Gastrocnemius medialis (tissue), 4 donors: ENCODE data around the gene PTCH2. TPM values are rescaled to one million over a fixed set of nuclear protein-coding genes. Genes with fewer than 3 reads are reported as not detected.

Experiments
- ATAC-seq, 2 donors: fragments of 150-250 bp; one replicate each; pipeline ENCODE4 v1.9.1; 2016
- DNase-seq, 2 donors: peaks; one replicate each; pipeline ENCODE4 v3.0.0-alpha.2; 2019
- H3K27ac ChIP-seq, 4 donors: fragments of 200-600 bp; sonication (generic); 1 replicate in 1 of 4; 2 replicates in 3 of 4; pipeline ENCODE4 v1.5.1; 2016 to 2018; ENCODE audit warnings: mild to moderate bottlenecking in 2 of 4, moderate library complexity in 1 of 4
- H3K27me3 ChIP-seq, 3 donors: fragments of 200-600 bp; sonication (generic) in 2 of 3; 1 replicate in 1 of 3; 2 replicates in 2 of 3; pipeline versions ENCODE4 v1.5.1 to v1.6.0; 2016 to 2019; ENCODE audit warnings: mild to moderate bottlenecking in 1 of 3, moderate library complexity in 1 of 3
- H3K36me3 ChIP-seq, 2 donors: fragments of 200-600 bp; sonication (generic) in 1 of 2; one replicate each; pipeline ENCODE4 v1.5.1; 2017 to 2018
- H3K4me1 ChIP-seq, 2 donors: fragments of 200-600 bp; sonication (generic) in 1 of 2; one replicate each; pipeline ENCODE4 v1.5.1; 2016 to 2017; ENCODE audit warnings: mild to moderate bottlenecking in 2 of 2
- H3K4me3 ChIP-seq, 4 donors: fragments of 200-600 bp; sonication (generic) in 3 of 4; 1 replicate in 1 of 4; 2 replicates in 3 of 4; pipeline ENCODE4 v1.5.1; 2016 to 2019; ENCODE audit warnings: mild to moderate bottlenecking in 2 of 4
- H3K9me3 ChIP-seq, 3 donors: fragments of 200-600 bp; sonication (generic) in 2 of 3; 1 replicate in 1 of 3; 2 replicates in 2 of 3; pipeline ENCODE4 v1.5.1; 2016 to 2019
- POLR2A ChIP-seq, 2 donors: fragments of 450-650 bp; IDR thresholded peaks; one replicate each; pipeline ENCODE4 v1.6.1; 2017; ENCODE audit warnings: antibody characterized with exemption in 2 of 2, mild to moderate bottlenecking in 2 of 2, moderate library complexity in 2 of 2
- in situ Hi-C, 4 donors: fragments of 200-750 bp; cut with MboI; loops; one replicate each; pipeline versions ENCODE4 v1.15.0 to v1.8.0; 2017; ENCODE audit warnings: low sequenced_read_pairs in 4 of 4
- intact Hi-C: fragments of 100-400 bp; cut with DNase I; formaldehyde crosslinking; loops from one replicate; pipeline ENCODE4 v1.15.1; 2023; ENCODE audit warnings: low total_unique reads
- total RNA-seq, 4 donors: library from RNA; depleted of rRNA; stranded (reverse); fragments of >200 nt; gene quantifications; one replicate each; pipeline versions ENCODE4 v1.1.0 to v1.2.3, GENCODE V29; 2016
- TF ChIP-seq, protein P1 (sequence below), 5 experiments: fragments of 450-650 bp in 3 of 5; fragments of 200-600 bp in 2 of 5; sonication (generic) in 2 of 5; IDR thresholded peaks in 4 of 5; conservative IDR thresholded peaks in 1 of 5; 1 replicate in 4 of 5; 2 replicates in 1 of 5; pipeline ENCODE4 v1.5.1; 2016 to 2019; ENCODE audit warnings: antibody characterized with exemption in 5 of 5, mild to moderate bottlenecking in 3 of 5, moderate library complexity in 3 of 5

Gene PTCH2
- total RNA-seq, 4 donors from 2014 or later = 0.10 to 0.56 (median 0.20) TPM

DNA sequence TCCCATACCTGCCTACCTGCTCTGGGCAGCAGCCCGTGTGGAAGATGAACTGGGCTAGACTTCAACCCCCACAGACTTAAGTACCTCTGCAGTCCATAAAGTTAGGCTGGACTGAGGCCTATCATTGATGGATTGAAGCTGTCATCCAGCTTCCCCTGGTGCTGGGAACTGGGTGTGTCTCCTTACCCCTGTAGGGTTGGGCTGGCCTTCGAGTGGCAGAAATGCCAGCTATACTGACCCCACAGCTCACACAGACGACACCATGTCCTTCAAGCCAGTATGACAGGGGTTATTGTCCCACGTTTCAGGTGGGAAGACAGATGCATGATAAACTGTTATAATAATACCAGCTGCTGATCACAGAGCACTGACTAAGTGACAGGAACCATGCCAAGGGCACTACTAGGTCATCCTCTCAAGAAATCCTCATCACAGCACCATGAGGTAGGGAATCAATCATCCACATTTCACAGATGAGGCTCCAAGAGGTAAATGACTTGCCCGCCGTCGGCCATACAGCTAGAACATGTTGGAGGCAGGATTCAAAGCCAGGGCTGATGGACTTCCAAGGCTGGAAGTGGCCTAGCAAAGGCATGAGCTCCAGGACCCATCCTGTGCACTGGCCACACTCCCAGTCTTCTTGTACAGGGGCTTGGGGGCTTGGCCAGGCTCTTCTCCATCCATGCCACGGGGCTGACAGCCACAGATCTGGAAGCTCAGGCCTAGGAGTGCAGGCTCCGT, 54.8 kb downstream of the PTCH2 start, which contains the start of gene BEST4:
TSS of gene BEST4 (minus strand) at position 51 of the 741 bp plus-strand sequence. CDS start 465 bp downstream, outside the sequence.
- H3K27ac ChIP-seq = no peak within 1 kb of the TSS
- intact Hi-C loops = loop anchor here (5.0 kb wide), 3 partner anchors 34 to 224 kb away; partner anchors contain the start of genes HECTD3 and UROD
- in situ Hi-C loops = loop anchor here in 2 of 4 donors (10.0 to 25.0 kb wide), 3 partner anchors 47 to 724 kb away; partner anchors contain the start of genes CCDC163 (in 1 of the 2), EIF2B3 (in 1 of the 2), MMACHC (in 1 of the 2) and PRDX1 (in 1 of the 2)

DNA sequence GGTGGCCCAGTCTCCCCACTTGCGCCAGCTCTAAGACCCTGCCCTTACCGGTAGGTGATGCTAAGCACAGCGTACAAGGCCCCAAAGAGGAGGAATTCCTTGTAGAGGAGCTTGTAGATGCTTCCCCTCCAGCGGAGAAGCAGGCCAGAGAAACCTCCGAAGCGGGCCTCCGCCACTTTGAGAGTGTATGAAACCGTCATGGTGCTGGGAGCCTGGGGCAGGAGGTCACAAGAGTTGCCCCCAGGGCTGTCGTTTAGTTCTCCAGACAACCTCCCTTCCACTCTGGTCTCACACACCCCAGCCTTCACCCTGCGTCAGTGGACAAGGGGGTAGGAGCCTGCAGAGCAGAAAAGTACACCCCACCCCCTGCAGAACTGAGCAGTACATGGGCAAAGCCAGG, 55.5 kb downstream of the PTCH2 start:
- in situ Hi-C loops (loop anchor here in 2 of 4 donors (10.0 to 25.0 kb wide), 3 partner anchors 47 to 725 kb away; partner anchors contain the start of genes CCDC163 (in 1 of the 2), EIF2B3 (in 1 of the 2), MMACHC (in 1 of the 2) and PRDX1 (in 1 of the 2)), intact Hi-C loops (loop anchor here (5.0 kb wide), 3 partner anchors 35 to 225 kb away; partner anchors contain the start of genes HECTD3 and UROD)
- H3K4me3 ChIP-seq = no peak overlapping the region
- TF ChIP-seq, protein P1, sequence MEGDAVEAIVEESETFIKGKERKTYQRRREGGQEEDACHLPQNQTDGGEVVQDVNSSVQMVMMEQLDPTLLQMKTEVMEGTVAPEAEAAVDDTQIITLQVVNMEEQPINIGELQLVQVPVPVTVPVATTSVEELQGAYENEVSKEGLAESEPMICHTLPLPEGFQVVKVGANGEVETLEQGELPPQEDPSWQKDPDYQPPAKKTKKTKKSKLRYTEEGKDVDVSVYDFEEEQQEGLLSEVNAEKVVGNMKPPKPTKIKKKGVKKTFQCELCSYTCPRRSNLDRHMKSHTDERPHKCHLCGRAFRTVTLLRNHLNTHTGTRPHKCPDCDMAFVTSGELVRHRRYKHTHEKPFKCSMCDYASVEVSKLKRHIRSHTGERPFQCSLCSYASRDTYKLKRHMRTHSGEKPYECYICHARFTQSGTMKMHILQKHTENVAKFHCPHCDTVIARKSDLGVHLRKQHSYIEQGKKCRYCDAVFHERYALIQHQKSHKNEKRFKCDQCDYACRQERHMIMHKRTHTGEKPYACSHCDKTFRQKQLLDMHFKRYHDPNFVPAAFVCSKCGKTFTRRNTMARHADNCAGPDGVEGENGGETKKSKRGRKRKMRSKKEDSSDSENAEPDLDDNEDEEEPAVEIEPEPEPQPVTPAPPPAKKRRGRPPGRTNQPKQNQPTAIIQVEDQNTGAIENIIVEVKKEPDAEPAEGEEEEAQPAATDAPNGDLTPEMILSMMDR (IDR thresholded peaks at IDR 0.05 in 4 of 5, conservative IDR thresholded peaks at IDR 0.05 in 1 of 5) = no peak
- DNase-seq (no peak), ATAC-seq (no peak)
- peaks cover 19 to 28% of the 10 kb centered on the region in 2 donors for H3K4me1 ChIP-seq
- H3K27ac ChIP-seq = no peak overlapping the region
- H3K9me3 ChIP-seq = no peaks in the 10 kb centered on the region
- no peaks in the 10 kb centered on the region for H3K36me3 ChIP-seq
- no peaks in the 10 kb centered on the region for H3K27me3 ChIP-seq

More for the DNA sequence above, 54.8 kb downstream of the PTCH2 start, which contains the start of gene BEST4:
- ATAC-seq = no peak
- H3K4me1 ChIP-seq = peaks cover 19 to 28% of the 10 kb centered on the region in 2 donors
- no peaks in the 10 kb centered on the region for H3K36me3 ChIP-seq
- no peaks in the 10 kb centered on the region for H3K9me3 ChIP-seq
- TF ChIP-seq, protein P1 (IDR thresholded peaks at IDR 0.05 in 4 of 5, conservative IDR thresholded peaks at IDR 0.05 in 1 of 5) = no peak
- TF ChIP-seq POLR2A (IDR thresholded peaks at IDR 0.05) = no peak
- H3K4me3 ChIP-seq = no peak within 1 kb of the TSS
- H3K27me3 ChIP-seq = no peaks in the 10 kb centered on the region
- DNase-seq = no peak

DNA sequence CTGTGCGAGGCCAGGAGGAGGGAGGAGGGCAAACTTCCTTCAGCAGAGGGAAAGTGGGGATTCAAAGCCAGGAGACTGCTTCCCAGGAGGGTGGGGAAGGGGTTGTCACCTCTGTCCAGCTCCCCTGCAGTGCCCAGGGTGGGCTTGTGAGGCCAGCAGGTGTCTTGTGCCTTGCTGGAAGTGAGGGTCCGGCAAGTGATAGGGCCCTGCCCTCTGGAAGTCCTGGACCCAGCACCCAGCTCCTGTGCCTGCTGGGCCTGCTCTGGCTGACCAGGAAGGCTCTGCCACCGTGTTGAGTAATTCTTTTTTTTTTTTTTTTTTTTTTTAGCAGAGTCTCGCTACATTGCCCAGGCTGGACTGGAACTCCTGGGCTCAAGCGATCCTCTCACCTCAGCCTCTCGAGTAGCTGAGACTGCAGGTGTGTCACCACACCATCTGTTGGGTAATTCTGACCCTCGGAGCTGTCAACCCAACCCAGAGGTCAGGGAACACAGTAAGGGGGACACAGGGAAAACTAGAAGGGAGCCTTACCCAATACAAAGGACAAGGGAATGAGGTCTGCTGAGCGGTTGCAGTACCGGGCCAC, 56.1 kb downstream of the PTCH2 start:
- intact Hi-C loops (loop anchor here (5.0 kb wide), 3 partner anchors 35 to 225 kb away; partner anchors contain the start of genes HECTD3 and UROD), in situ Hi-C loops (loop anchor here in 2 of 4 donors (10.0 to 25.0 kb wide), 3 partner anchors 48 to 725 kb away; partner anchors contain the start of genes CCDC163 (in 1 of the 2), EIF2B3 (in 1 of the 2), MMACHC (in 1 of the 2) and PRDX1 (in 1 of the 2))
- no peaks in the 10 kb centered on the region for H3K27me3 ChIP-seq
- ATAC-seq = no peak
- no peaks in the 10 kb centered on the region for H3K36me3 ChIP-seq
- H3K9me3 ChIP-seq = no peaks in the 10 kb centered on the region
- TF ChIP-seq, protein P1 (IDR thresholded peaks at IDR 0.05 in 4 of 5, conservative IDR thresholded peaks at IDR 0.05 in 1 of 5) = no peak
- TF ChIP-seq POLR2A (IDR thresholded peaks at IDR 0.05) = no peak
- DNase-seq = no peak
- peak overlapping the region; percentile 44 to 64 (median 55) for H3K27ac ChIP-seq
- peaks cover 19 to 28% of the 10 kb centered on the region in 2 donors for H3K4me1 ChIP-seq
- no peak overlapping the region for H3K4me3 ChIP-seq

DNA sequence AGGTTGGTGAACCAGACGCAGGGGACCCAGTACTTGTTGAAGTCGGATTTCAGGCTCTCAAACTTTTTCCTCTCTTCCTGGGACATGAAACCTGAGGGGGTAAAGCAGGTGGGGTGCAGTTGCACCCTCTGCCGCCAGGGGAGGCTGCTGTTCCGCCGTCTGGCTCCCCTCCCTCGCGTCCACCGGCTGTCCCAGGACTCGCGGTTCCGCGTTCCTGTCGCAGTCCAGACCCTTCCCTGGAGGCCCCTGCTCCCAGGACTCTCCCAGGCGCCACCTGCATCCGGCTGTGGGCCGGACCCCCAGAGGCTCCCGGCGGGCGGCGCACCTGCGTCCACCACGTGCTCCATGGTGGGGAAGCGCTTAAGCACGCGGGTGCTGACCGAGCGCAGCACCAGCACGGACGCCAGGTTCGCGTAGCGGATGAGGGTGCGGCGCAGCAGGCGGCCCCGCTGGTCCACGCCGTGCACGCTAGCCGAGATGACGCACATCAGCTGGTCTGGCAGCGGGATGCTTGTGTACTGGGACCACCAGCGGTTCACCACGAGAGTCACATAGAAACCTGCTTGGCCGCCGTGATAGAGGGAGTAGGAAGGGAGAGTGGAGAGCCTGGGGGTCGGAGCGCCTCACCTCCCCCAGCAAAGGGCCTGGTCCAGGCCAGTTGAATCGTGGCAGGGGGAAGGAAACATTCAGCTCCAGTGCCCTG, 56.8 kb downstream of the PTCH2 start:
- no peaks in the 10 kb centered on the region for H3K9me3 ChIP-seq
- peak in 1 of 2 donors; percentile 66 for DNase-seq
- ATAC-seq = peak; percentile 68 to 87
- TF ChIP-seq POLR2A (IDR thresholded peaks at IDR 0.05) = no peak
- TF ChIP-seq, protein P1 (IDR thresholded peaks at IDR 0.05 in 4 of 5, conservative IDR thresholded peaks at IDR 0.05 in 1 of 5) = peak; percentile 98 to 100 (median 99)
- H3K36me3 ChIP-seq = no peaks in the 10 kb centered on the region
- H3K4me1 ChIP-seq = peaks cover 19 to 28% of the 10 kb centered on the region in 2 donors
- H3K4me3 ChIP-seq = peak overlapping the region; percentile 62 to 72 (median 64)
- intact Hi-C loops = loop anchor here (5.0 kb wide), 3 partner anchors 36 to 226 kb away; partner anchors contain the start of genes HECTD3 and UROD
- in situ Hi-C loops = loop anchor here in 2 of 4 donors (10.0 to 25.0 kb wide), 3 partner anchors 49 to 726 kb away; partner anchors contain the start of genes CCDC163 (in 1 of the 2), EIF2B3 (in 1 of the 2), MMACHC (in 1 of the 2) and PRDX1 (in 1 of the 2)
- no peaks in the 10 kb centered on the region for H3K27me3 ChIP-seq
- H3K27ac ChIP-seq = peak overlapping the region; percentile 44 to 64 (median 55)
